Activated T-helper 9 cell treated with anti-CD3 and anti-CD28 coated beads, Interleukin-2, amount 50 U/mL, for 16 hours (primary cell): ENCODE data around the gene ATP1A4.

ENCODE experiments used
- DNase-seq: peaks from one replicate; pipeline ENCODE4 v3.0.0-alpha.2; 2020; ENCODE audit warnings: low read depth

ATP1A4 gene

DNA sequence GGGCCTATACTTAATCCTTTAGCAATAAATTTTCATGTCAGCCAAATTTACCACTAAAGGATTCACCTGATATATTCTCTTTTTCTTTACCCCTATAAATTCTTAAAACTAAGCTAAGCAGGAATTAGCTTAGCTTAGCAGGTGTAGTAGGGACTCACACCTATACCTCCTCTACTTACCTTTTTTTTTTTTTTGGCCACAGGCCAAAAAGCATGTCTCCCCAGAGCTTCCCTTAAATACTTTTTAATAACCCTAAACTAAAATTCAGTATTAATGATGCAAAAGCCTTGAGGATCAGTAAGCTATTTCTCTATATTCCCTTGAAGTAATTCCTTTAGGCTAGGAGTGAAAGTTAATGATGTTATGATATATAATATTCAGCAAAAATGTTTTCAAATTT, 77.0 kb downstream of the ATP1A4 start:
- no peak for DNase-seq

DNA sequence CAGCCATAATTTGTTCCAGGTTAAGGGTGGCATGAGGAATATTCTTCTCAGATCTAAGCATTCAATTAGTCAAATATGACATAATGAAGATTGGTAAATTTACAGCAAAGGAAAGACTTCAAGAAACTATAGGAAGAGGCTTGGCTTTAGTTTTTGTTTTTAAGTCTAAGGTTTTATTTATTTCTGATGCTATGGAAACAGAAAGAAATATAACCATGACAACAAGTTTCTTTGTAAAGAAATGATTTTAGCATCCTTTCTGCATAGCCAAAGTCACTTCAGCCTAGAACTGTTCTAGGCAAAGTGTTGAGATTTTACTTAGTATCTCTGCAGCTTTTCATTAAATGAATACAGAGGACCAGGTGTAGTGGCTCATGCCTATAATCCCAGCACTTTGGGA, 81.5 kb downstream of the ATP1A4 start:
- no peak for DNase-seq
